ENCODE measurements around the gene ASB16. TPM values are rescaled to one million over a fixed set of nuclear protein-coding genes. Genes with fewer than 3 reads are reported as not detected.
A peak's percentile ranks its signal among the peaks of the same experiment; 100 is the strongest.

The ASB16 gene
- total and polyA plus RNA-seq, 9 of the 15 experiments (the other 6 are each of a cell fraction or from before 2014, with no cell fraction given) = 0.03 to 0.07 TPM; not detected in 7

GRCh38 chr17:44200478-44201155 is 30.1 kb downstream of the ASB16 start (continued):
- no peak for TF ChIP-seq SIN3A (IDR thresholded peaks at IDR 0.05; ENCODE audit: borderline replicate concordance in 2 of 2, control insufficient read depth in 1 of 2, low read depth in 2 of 2, low read length in 2 of 2)
- TF ChIP-seq ETV1 (tag; conservative IDR thresholded peaks at IDR 0.05; ENCODE audit: low read depth) = 0 out of 2 replicates have a peak, but pooled peaks have one; percentile 8
- TF ChIP-seq ZNF133 (CRISPR knock-in tag; IDR thresholded peaks at IDR 0.05) = no peak
- no peak for TF ChIP-seq HDAC3 (IDR thresholded peaks at IDR 0.05; ENCODE audit: borderline replicate concordance, partially characterized antibody)
- TF ChIP-seq ZNF263 (CRISPR knock-in tag; IDR thresholded peaks at IDR 0.05; ENCODE audit: borderline replicate concordance) = no peak
- no peak for TF ChIP-seq PBX2 (CRISPR knock-in tag; IDR thresholded peaks at IDR 0.05; ENCODE audit: low read depth)
- no peak for TF ChIP-seq PBX2 (tag; conservative IDR thresholded peaks at IDR 0.05; ENCODE audit: low read depth)
- no peak for TF ChIP-seq NR4A1 (CRISPR knock-in tag; IDR thresholded peaks at IDR 0.05)
- TF ChIP-seq NR4A1 (tag; IDR thresholded peaks at IDR 0.05) = no peak
- no peak for TF ChIP-seq ID3 (CRISPR knock-in tag; IDR thresholded peaks at IDR 0.05)
- no peak for TF ChIP-seq ID3 (tag; IDR thresholded peaks at IDR 0.05)
- no peak for TF ChIP-seq ZNF830 (CRISPR knock-in tag; IDR thresholded peaks at IDR 0.05)
- TF ChIP-seq ZNF174 (CRISPR knock-in tag; IDR thresholded peaks at IDR 0.05) = no peak
- no peak for TF ChIP-seq ZNF124 (CRISPR knock-in tag; IDR thresholded peaks at IDR 0.05)
- TF ChIP-seq HDAC2 (IDR thresholded peaks at IDR 0.05) = peak; percentile 23; the same call in 1 of the 2 replicates
- no peak for TF ChIP-seq TFAM (CRISPR knock-in tag; conservative IDR thresholded peaks at IDR 0.05)
- no peak for TF ChIP-seq HMG20B (CRISPR knock-in tag; IDR thresholded peaks at IDR 0.05)
- no peak for TF ChIP-seq CREB1 (IDR thresholded peaks at IDR 0.05)
- no peak for TF ChIP-seq CREB1 (CRISPR knock-in tag; IDR thresholded peaks at IDR 0.05)
- peak; percentile 4 for TF ChIP-seq TBP (optimal IDR thresholded peaks at IDR 0.05; ENCODE audit: low read depth, low read length)
- TF ChIP-seq NCOR1 (IDR thresholded peaks at IDR 0.05) = no peak
- no peak for TF ChIP-seq ZNF354B (CRISPR knock-in tag; IDR thresholded peaks at IDR 0.05)
- no peak for TF ChIP-seq RBM22 (IDR thresholded peaks at IDR 0.05; ENCODE audit: low read depth, low read length, poor library complexity, severe bottlenecking)
- TF ChIP-seq MITF (IDR thresholded peaks at IDR 0.05) = no peak
- no peak for TF ChIP-seq SMARCC2 (IDR thresholded peaks at IDR 0.05; ENCODE audit: low read depth)
- TF ChIP-seq NFE2L1 (tag; IDR thresholded peaks at IDR 0.05; ENCODE audit: borderline replicate concordance, low read depth) = no peak
